OCI-M1 (cell line): ENCODE measurements around the gene CLEC2D.
"Not testable (repeated sequence)": the region's sequence is repeated elsewhere in the genome, so short reads cannot be mapped to it uniquely, and the experiment has no call there.

ENCODE experiments used
- DNase-seq: peaks from one replicate; lab custom pipeline; 2025; lab: John Stamatoyannopoulos, UW

The CLEC2D gene

GRCh38 chr12:9660046-9660445 lies 9.5 kb upstream of the CLEC2D start:
- DNase-seq: no peak

- DNase-seq: no peak
Observed at GRCh38 chr12:9661720-9662119, 7.8 kb upstream of the CLEC2D start.

GRCh38 chr12:9662488-9662887 lies 7.0 kb upstream of the CLEC2D start:
- DNase-seq: no peak

GRCh38 chr12:9667403-9668160 lies 1.9 kb upstream of the CLEC2D start:
- no peak for DNase-seq

GRCh38 chr12:9668161-9669018 lies 1.1 kb upstream of the CLEC2D start:
- DNase-seq: no peak

GRCh38 chr12:9669019-9669326 lies 540 bp upstream of the CLEC2D start:
- no peak for DNase-seq

GRCh38 chr12:9672340-9672739 lies 2.8 kb downstream of the CLEC2D start:
- DNase-seq: not testable (repeated sequence)

GRCh38 chr12:9673404-9674225 lies 4.1 kb downstream of the CLEC2D start:
- DNase-seq: peak; percentile 85

GRCh38 chr12:9674226-9674590 lies 4.7 kb downstream of the CLEC2D start:
- DNase-seq: no peak

- not testable (repeated sequence) for DNase-seq
Observed at GRCh38 chr12:9682508-9682907, 13.0 kb downstream of the CLEC2D start.

- DNase-seq: not testable (repeated sequence)
Observed at GRCh38 chr12:9682949-9683348, 13.4 kb downstream of the CLEC2D start.

GRCh38 chr12:9685366-9685765 lies 15.9 kb downstream of the CLEC2D start:
- DNase-seq: peak; percentile 90

- DNase-seq: no peak
Observed at GRCh38 chr12:9685915-9686314, 16.4 kb downstream of the CLEC2D start.

GRCh38 chr12:9687228-9687627 lies 17.7 kb downstream of the CLEC2D start:
- no peak for DNase-seq

GRCh38 chr12:9692909-9693308 lies 23.4 kb downstream of the CLEC2D start:
- DNase-seq: no peak

GRCh38 chr12:9694241-9694640 lies 24.7 kb downstream of the CLEC2D start:
- DNase-seq: no peak

GRCh38 chr12:9695150-9695549 lies 25.6 kb downstream of the CLEC2D start:
- not testable (repeated sequence) for DNase-seq

GRCh38 chr12:9695661-9696060 lies 26.1 kb downstream of the CLEC2D start:
- DNase-seq: not testable (repeated sequence)

GRCh38 chr12:9697619-9698018 lies 28.1 kb downstream of the CLEC2D start:
- DNase-seq: no peak

GRCh38 chr12:9698681-9699080 lies 29.2 kb downstream of the CLEC2D start:
- DNase-seq: peak; percentile 56

GRCh38 chr12:9699269-9699897 lies 29.9 kb downstream of the CLEC2D start:
- DNase-seq: no peak
